Cortex of kidney (tissue), 1 donor: Measurements from ENCODE around the gene PGM2L1.

Experiments used
- DNase-seq: peaks from one replicate; lab custom pipeline; 2025; lab: John Stamatoyannopoulos, UW

The PGM2L1 gene

DNA sequence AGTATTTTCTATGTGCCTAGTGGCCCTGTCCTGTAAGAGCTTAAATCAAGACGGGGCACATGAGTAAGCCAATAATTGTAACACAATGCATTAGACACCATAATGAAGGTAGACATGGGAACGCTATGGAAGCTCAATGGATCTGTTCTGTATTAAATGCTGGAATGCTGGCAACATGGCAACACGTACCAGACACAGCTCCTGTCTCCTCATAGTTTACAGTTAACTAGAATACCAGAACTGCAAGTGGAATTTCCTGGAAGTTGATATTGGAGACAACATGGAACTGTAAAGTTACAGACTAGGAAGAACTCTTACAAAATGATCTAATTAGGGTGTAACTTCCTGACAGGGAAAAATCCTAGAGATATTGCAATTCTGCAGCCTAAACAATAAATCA, 99.2 kb downstream of the PGM2L1 start:
- DNase-seq: no peak

GRCh38 chr11:74297484-74297883, 100.7 kb downstream of the PGM2L1 start:
- no peak for DNase-seq

DNA sequence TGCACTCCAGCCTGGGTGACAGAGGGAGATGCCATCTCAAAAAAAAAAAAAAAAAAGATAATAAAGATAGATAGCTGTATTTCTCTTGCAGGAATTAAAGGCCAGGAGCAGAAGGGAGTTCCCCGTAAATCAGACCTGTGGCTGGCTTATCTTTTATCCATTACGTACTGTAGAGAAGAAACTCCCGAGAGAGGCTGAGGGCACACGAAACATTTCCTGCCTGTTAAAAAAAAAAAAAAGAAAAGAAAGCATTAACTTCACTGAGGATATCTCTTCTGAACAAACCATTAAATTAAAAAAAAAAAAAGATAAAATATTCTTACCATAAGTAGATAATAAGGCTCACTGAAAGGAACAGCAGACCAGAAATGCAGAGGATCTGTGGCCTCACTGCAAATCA, 109.3 kb downstream of the PGM2L1 start:
- no peak for DNase-seq

- DNase-seq: no peak
Measured at GRCh38 chr11:74288161-74288560, 110.1 kb downstream of the PGM2L1 start.

DNA sequence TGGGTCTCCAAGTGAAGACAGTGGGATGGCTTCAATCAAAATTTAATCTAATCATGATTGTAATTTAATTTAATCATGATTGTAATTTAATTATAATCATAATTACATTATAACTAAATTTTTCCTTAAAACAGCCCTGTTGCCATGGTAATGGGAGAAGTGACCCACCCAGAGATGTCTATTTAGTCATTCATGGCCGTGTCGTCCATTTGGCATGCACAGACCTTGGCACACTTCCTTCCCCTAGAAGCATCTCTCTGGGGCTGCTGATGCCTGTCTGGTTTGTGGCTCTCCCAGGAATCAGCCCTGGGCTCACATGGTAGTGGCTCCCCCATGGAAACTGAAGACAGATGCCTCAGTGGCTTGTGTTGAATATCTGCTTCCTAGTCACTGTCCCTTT, 113.8 kb downstream of the PGM2L1 start:
- no peak for DNase-seq

DNA sequence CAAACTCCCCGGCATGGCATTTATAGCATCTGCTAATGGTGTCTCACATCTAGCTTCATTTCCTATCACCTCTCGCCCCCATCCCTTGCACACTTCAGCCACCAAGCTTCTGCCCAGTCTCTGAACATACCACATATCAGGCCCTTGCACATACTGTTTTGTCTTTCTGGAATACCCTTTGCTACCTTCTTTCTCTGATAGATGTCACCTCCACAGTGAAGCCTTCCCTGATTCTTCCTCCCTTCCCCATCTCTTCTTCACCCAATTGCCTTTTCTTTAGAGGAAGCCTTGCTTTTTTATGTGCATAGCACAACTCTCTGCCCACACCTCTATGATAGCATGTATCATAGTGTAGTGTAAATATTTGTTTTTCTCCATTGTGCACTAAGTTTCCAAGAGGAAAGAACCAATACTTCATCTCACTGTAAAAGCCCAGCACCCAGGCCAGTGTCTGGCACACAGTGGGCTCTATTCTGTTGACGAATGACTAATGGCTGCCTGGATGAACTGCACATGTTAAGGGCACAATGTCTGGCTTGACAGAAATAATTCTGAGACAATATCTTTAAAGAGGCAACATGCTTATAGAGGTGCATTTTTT, 114.6 kb downstream of the PGM2L1 start:
- DNase-seq: no peak

DNA sequence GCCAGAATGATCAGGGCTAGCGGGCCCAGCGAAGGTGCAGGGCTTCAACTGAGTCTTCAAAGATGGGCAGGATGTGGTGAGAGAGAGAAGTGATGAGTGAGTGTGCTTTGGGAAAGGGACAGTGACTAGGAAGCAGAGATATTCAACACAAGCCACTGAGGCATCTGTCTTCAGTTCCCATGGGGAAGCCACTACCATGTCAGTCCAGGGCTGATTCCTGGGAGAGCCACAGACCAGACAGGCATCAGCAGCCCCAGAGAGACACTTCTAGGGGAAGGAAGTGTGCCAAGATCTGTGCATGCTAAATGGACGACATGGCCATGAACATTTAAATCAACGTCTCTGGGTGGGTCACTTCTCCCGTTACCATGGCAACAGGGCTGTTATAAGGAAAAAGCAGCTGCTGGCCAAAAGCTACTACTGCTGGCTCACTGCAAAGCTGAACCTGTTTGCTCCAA, 115.3 kb downstream of the PGM2L1 start:
- DNase-seq: no peak

GRCh38 chr11:74282421-74282820, 115.8 kb downstream of the PGM2L1 start:
- DNase-seq: no peak

- DNase-seq: no peak
Measured at GRCh38 chr11:74280494-74280893, 117.7 kb downstream of the PGM2L1 start.
